ENCODE measurements around the gene KPNA3.

KPNA3 gene

DNA sequence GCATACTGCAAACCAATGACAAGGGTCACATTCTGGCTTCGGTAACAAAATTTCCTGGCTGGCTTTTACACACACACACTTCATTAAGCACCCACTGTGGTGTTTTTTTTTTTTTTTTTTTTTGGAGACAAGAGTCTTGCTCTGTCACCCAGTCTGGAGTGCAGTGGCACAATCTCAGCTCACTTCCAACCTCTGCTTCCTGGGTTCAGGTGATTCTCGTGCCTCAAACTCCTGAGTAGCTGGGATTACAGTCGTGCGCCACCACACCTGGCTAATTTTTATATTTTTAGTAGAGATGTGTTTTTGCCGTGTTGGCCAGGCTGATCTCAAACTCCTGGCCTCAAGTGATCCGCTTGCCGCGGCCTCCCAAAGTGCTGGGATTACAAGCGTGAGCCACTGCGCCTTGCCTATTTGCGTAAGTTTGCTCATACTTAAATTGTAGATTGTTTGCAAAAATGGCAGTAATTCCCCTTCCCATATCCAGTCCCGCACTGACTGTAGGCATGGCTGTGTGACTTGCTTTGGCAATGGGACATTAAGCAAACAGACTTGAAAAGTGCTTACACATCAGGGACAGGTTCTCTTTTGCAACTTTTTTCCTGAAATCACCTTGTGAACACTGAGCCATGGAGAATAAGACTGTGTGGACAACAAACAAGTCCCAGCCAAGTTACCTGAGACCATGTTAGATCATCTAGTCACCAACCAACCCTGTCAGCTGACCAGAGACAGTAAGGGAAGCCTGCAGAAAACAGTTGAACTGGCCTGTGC lies 59.1 kb downstream of the KPNA3 start:
- H3K4me1 ChIP-seq (ENCODE audit: control insufficient read depth, low read length), result no peaks in the 10 kb centered on the region
- H3K27ac ChIP-seq (ENCODE audit: low read depth, low read length), result no peak overlapping the region
- H3K4me3 ChIP-seq (ENCODE audit: low read length), result no peak overlapping the region
- H3K9me3 ChIP-seq (ENCODE audit: control insufficient read depth, insufficient read depth, low read length), result no peaks in the 10 kb centered on the region
- H3K27me3 ChIP-seq (ENCODE audit: control insufficient read depth, low read length), result no peaks in the 10 kb centered on the region
- no peak overlapping the region for H3K4me2 ChIP-seq (ENCODE audit: low read length)
- H3K36me3 ChIP-seq (ENCODE audit: control insufficient read depth, low read length), result peaks cover 32% of the 10 kb centered on the region
- TF ChIP-seq, protein P1, sequence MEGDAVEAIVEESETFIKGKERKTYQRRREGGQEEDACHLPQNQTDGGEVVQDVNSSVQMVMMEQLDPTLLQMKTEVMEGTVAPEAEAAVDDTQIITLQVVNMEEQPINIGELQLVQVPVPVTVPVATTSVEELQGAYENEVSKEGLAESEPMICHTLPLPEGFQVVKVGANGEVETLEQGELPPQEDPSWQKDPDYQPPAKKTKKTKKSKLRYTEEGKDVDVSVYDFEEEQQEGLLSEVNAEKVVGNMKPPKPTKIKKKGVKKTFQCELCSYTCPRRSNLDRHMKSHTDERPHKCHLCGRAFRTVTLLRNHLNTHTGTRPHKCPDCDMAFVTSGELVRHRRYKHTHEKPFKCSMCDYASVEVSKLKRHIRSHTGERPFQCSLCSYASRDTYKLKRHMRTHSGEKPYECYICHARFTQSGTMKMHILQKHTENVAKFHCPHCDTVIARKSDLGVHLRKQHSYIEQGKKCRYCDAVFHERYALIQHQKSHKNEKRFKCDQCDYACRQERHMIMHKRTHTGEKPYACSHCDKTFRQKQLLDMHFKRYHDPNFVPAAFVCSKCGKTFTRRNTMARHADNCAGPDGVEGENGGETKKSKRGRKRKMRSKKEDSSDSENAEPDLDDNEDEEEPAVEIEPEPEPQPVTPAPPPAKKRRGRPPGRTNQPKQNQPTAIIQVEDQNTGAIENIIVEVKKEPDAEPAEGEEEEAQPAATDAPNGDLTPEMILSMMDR (IDR thresholded peaks at IDR 0.05; ENCODE audit: low read depth, low read length, poor library complexity, severe bottlenecking), result no peak
- no peak for TF ChIP-seq EZH2phosphoT487 (IDR thresholded peaks at IDR 0.05; ENCODE audit: borderline replicate concordance, low read length)
- H3F3A ChIP-seq (ENCODE audit: control insufficient read depth, insufficient read depth), result no peaks in the 10 kb centered on the region
- no peaks in the 10 kb centered on the region for H3K9me2 ChIP-seq (replicated peaks; ENCODE audit: control insufficient read depth, low read length)
- no peaks in the 10 kb centered on the region for H3K79me2 ChIP-seq (ENCODE audit: control insufficient read depth, low read length)
- no peaks in the 10 kb centered on the region for H4K20me1 ChIP-seq (ENCODE audit: control insufficient read depth, insufficient read depth, low read depth, low read length)

DNA sequence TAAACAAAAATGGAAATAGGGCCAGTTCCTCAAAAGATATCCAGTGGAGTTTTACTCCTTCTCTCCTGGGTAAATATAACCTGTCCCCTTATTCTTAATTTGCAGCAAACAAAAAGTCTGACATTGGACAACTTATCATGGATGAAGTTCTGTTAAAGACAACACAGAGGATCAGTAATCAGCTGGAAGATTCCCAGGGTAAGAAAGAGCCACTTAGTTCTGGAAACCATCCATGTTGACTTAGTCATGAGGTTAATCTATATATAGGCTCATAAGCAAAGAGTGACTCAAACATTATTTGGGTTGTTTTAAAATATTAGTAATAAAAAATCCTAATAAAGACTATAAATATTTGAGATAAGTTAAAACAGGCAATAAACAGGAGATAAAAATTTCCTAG lies 60.7 kb downstream of the KPNA3 start:
- H3K4me2 ChIP-seq (ENCODE audit: low read length), result no peak overlapping the region
- no peaks in the 10 kb centered on the region for H3K9me2 ChIP-seq (replicated peaks; ENCODE audit: control insufficient read depth, low read length)
- H3K79me2 ChIP-seq (ENCODE audit: control insufficient read depth, low read length), result no peaks in the 10 kb centered on the region
- no peaks in the 10 kb centered on the region for H4K20me1 ChIP-seq (ENCODE audit: control insufficient read depth, insufficient read depth, low read depth, low read length)
- no peaks in the 10 kb centered on the region for H3F3A ChIP-seq (ENCODE audit: control insufficient read depth, insufficient read depth)
- no peaks in the 10 kb centered on the region for H3K4me1 ChIP-seq (ENCODE audit: control insufficient read depth, low read length)
- H3K9me3 ChIP-seq (ENCODE audit: control insufficient read depth, insufficient read depth, low read length), result no peaks in the 10 kb centered on the region
- H3K36me3 ChIP-seq (ENCODE audit: control insufficient read depth, low read length), result peaks cover 29% of the 10 kb centered on the region
- TF ChIP-seq EZH2phosphoT487 (IDR thresholded peaks at IDR 0.05; ENCODE audit: borderline replicate concordance, low read length), result no peak
- TF ChIP-seq, protein P1 (IDR thresholded peaks at IDR 0.05; ENCODE audit: low read depth, low read length, poor library complexity, severe bottlenecking), result no peak
- no peak overlapping the region for H3K4me3 ChIP-seq (ENCODE audit: low read length)
- H3K27ac ChIP-seq (ENCODE audit: low read depth, low read length), result no peak overlapping the region
- no peaks in the 10 kb centered on the region for H3K27me3 ChIP-seq (ENCODE audit: control insufficient read depth, low read length)

DNA sequence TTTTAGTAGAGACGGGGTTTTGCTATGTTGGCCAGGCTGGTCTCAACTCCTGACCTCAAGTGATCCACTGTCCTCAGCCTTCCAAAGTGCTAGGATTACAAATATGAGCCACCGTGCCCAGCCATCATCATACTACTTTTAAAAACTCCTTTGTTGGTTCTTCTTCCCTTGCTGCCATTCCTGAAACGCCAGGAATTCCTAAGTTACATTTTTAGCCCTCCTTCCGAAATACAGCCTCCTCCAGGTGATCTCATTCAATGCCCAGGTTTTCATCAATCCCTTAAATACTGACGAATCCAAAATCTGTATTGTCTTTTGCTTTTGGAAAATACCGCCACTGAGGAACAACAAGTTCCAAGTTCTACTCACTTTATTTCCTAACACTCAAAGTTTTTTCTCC lies 75.9 kb downstream of the KPNA3 start:
- TF ChIP-seq, protein P1 (IDR thresholded peaks at IDR 0.05; ENCODE audit: low read depth, low read length, poor library complexity, severe bottlenecking), result no peak
- no peak for TF ChIP-seq EZH2phosphoT487 (IDR thresholded peaks at IDR 0.05; ENCODE audit: borderline replicate concordance, low read length)
- no peaks in the 10 kb centered on the region for H3K4me1 ChIP-seq (ENCODE audit: control insufficient read depth, low read length)
- no peak overlapping the region for H3K4me2 ChIP-seq (ENCODE audit: low read length)
- no peaks in the 10 kb centered on the region for H3K9me2 ChIP-seq (replicated peaks; ENCODE audit: control insufficient read depth, low read length)
- no peaks in the 10 kb centered on the region for H3K27me3 ChIP-seq (ENCODE audit: control insufficient read depth, low read length)
- peaks cover 12% of the 10 kb centered on the region for H3K9me3 ChIP-seq (ENCODE audit: control insufficient read depth, insufficient read depth, low read length)
- peaks cover 70% of the 10 kb centered on the region for H3K36me3 ChIP-seq (ENCODE audit: control insufficient read depth, low read length)
- H3K27ac ChIP-seq (ENCODE audit: low read depth, low read length), result no peak overlapping the region
- 0 out of 2 replicates have a peak, but pooled peaks cover 3% of the 10 kb centered on the region for H3F3A ChIP-seq (ENCODE audit: control insufficient read depth, insufficient read depth)
- no peaks in the 10 kb centered on the region for H3K79me2 ChIP-seq (ENCODE audit: control insufficient read depth, low read length)
- no peak overlapping the region for H3K4me3 ChIP-seq (ENCODE audit: low read length)
- H4K20me1 ChIP-seq (ENCODE audit: control insufficient read depth, insufficient read depth, low read depth, low read length), result no peaks in the 10 kb centered on the region
